Stimulated activated CD4-positive, alpha-beta T cell treated with anti-CD3 and anti-CD28 coated beads, Interleukin-15, amount 100 ng/mL, for 48 hours (primary cell): Measurements from ENCODE around the gene CDHR2.
"Not testable (repeated sequence)": the region's sequence is repeated elsewhere in the genome, so short reads cannot be mapped to it uniquely, and the experiment has no call there.

Source experiments
- DNase-seq, 2 donors: peaks; one replicate each; pipeline ENCODE4 v3.0.0-alpha.2; 2020; ENCODE audit warnings: low read depth in 2 of 2

Gene CDHR2

DNA sequence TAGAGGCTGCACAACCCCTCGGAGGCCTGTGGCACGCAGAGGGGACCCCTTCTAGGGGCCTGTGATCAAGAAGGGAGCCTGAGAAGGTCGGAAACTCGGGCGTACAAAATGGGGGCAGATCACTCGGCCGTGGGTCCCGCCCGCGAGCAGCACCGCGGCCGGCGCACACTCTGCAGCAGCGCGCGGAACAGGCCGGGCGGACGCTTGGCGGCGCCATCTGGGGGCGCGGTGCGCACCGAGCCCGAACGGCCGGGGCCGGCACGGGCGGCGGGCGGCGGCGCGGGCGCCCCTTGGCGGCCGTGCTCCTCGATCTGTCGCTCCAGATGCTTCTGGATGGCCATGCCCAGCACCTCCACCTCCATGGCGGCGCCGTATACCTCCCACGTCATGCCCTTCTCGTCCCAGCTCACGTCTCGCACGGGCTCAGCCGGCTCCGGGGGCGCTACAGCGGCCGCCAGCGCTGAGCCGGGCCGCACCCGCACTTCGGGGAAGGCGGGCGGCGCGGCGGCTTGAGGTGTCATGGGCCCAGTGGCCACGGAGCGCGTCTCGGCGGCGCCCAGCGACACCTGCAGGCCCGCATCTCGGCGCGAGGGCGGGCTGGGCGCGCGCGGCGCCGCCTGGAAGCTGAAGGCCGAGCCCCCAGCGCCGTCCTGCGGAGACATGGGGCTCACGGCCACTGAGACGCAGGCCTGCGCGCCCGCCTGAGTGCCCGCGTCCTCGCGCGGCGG lies 47.7 kb downstream of the CDHR2 start:
- peak; percentile 37 to 55 for DNase-seq

DNA sequence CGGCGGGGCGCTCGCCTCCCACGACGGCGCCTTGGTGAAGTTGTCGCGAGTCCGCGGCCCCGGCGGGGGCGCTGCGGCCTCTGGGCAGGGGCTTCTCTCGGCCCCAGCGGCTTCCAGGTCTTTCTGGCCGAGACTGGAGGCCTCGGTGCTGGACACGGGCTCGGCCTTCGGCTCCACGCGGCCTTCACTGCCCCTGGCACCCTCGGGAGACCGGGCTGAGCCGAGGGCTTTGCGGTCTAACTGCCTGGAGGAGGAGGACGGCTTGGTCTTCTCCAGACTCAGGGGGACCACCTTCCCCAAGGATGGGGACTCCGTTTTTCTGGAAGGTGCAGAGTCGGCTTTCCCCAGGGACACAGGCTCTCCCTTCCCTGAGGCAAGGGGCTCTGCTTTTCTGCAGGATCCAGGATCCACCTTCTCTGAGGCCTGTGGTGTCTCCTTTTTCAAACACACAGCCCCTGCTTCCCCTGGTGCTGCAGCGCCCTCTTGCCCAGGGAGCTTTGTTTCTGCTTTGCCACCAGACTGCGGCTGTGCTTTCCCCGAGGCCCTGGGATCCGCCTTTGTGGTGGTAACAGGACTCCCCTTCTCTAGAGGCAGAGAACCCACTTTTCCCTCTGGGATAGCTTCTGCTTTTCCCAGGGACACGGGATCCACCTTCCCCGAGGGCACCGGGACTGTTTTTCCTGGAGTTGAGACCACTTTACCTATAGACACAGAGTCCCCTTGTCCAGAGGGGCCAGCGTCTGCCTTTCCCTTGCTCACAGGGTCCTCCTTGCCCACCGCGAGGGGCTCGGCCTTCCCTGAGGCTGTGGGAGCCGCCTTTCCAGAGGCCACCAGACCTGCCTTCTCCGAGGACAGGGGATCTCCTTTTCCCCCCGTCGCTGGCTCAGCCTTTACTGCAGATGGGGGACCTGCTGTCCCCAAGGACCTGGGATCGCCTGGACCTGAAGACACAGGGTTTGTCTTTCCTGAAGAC lies 48.6 kb downstream of the CDHR2 start:
- no peak for DNase-seq

DNA sequence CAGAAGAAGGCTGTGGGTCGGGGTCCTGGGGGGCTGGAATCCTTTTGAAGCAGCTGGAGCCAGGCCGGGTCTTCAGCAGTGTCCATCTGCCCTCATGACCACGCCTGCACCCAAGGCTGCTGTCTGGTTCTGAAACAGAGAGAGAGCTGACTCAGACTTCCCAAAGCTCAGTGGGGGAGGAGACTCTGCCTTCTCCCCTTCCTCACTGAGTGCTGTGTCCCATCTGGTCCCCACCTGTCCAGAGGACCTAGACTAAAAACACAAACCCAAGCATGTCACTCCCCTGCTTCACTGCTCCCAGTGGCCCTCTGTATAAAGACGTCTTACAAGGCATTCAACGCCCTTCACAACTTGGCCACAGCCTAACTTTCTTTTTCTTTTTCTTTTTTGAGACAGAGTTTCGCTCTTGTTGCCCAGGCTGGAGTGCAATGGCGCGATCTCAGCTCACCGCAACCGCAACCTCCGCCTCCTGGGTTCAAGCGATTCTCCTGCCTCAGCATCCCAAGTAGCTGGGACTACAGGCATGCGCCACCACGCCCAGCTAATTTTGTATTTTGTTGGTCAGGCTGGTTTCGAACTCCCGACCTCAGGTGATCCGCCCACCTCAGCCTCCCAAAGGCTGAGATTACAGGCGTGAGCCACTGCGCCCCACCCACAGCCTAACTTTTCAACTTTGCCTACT lies 50.7 kb downstream of the CDHR2 start:
- not testable (repeated sequence) for DNase-seq

DNA sequence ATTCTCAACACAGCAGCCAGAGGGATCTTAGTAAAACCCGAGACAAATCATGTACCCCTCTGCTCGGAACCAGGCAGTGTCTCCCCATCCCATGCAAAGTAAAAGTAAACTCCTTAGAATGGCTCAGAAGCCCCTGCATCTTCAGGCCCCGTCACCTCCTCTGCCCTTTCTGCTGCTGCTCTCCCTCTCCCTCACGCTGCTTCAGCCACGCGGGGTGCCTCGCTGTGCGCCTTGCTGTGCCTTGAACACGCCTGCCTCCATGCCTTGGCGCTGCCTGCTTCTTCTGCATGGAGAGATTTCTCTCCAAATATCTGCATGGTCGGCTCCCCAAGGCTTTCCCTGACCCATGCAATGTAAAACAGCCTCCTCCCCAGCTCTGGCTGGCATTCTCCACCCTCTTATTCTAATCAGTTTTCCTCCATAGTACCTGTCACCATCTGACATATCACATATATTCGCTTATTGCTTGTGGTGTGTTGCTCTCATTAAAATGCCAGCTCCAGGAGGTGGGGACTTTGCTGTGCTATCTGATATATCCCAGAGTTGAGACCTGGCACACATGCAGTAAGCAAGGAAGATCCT lies 52.9 kb downstream of the CDHR2 start:
- no peak for DNase-seq

DNA sequence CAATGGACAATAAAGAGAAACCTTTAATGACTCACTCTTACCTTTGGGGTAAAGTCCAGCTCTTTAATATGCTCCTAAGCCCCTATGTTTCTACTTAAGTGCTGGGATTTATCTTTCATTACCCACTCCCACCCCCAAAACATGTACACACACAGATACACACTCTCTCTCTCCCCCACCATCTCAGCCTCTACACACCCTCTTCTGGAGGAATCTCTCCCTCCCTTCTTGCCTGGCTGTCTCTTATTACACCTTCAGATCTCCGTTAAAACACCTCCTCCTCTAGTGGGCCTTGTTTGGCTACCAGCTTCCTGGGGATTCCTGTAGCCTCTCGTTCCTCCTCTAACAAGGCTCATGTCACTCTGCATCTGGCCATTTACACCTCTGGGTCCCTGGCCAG lies 53.9 kb downstream of the CDHR2 start:
- no peak for DNase-seq

DNA sequence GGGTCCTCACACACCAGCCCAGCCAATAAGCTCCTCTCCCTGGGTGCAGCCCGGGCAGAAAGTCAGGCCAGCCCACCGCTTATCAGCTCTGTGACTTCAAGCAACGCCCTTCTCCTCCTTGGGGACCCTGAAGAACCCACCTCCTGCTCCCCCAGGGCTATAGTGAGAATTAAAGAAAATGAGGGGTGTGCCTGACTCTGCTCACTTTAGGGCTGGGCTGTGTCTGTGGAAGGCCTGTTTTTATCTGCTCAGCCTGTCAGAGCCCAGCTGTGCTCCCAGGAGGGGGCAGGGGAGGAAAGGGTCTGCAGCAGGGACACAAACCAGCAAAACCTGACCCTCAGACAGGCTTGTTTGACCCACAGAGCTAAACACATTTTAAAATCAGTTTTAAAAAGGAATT lies 56.9 kb downstream of the CDHR2 start:
- DNase-seq = no peak

DNA sequence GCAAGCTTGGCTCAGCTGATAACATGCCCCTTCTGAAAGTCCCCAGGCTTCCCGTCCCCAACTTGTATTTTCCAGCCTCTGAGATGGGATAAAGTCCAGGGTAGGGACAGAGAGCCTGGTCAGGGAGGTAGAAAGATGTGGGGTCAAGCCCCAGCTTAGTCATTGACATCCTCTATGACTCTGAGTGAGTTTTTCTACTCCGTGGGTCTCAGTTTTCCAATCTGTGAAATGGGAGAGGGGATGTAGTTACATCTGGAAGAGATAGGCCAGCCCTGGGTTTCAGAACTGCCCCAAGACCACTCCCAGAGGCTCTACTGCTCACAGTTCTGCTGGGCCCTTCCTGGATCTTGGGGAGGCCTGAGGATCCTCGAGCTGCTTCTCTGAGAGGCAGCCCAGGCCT lies 57.7 kb downstream of the CDHR2 start:
- DNase-seq = no peak

DNA sequence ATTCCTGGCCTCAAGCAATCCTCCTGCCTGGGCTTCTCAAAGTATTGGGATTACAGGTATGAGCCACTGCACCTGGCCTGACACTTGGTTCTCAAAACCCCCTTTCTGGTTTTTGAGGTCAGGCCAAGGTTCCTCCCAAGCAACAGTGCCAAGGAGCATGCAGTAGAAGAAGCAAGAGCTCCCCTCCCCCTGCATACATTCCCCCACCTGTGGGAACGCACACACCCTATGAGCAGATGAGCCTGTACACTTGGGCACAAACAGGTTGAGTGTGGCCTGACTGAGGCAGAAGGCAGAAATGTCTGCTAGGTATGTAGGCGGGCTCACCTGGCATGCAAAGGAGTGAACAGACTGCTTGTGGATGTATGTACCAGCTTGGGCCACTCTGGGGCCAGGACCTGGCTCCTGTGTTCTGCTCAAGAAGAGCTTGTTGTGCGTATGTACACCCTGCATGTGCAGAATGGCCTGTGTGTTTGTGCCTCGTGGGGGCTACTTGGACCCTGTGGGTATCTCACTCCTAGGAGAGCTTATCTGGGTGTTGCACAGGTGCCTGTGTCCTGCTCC lies 59.1 kb downstream of the CDHR2 start:
- DNase-seq = no peak

DNA sequence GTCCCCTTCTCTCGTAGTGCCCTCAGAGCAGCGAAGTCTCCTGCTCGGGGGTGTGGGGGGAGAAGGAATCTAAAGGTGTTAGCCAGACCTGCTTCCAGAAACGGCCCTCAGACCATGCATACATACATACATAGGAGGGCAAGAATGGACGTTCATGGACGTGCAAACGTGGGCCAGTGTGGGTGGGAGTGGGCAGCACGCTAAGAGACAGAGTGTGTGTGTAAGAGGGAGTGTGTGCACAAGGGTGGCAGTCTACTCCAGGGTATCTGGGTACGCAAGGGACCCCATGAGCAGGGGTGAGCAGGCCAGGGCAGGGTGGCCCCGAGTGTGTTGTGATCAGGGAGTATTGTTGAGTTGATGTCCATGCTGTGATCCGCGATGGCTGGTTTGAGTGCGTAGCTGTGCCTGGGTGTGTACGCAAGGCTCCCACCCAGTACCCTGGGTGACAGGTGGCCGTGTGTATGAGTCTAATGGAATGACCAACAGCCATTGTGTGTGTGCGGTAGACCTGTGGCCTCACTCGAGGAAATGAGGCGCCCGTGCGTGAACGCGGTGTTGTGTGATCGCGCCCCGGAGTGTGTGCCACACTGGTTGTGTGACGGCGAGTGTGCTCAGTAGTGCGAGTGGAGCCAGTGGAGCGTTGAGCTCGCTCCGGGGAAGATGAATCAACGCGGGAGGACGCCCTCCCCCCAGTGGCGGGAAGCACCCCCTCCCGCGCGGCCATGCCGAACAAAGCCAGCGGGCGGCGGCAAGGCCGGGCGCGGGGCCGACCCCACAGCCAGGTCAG lies 60.0 kb downstream of the CDHR2 start:
- no peak for DNase-seq

DNA sequence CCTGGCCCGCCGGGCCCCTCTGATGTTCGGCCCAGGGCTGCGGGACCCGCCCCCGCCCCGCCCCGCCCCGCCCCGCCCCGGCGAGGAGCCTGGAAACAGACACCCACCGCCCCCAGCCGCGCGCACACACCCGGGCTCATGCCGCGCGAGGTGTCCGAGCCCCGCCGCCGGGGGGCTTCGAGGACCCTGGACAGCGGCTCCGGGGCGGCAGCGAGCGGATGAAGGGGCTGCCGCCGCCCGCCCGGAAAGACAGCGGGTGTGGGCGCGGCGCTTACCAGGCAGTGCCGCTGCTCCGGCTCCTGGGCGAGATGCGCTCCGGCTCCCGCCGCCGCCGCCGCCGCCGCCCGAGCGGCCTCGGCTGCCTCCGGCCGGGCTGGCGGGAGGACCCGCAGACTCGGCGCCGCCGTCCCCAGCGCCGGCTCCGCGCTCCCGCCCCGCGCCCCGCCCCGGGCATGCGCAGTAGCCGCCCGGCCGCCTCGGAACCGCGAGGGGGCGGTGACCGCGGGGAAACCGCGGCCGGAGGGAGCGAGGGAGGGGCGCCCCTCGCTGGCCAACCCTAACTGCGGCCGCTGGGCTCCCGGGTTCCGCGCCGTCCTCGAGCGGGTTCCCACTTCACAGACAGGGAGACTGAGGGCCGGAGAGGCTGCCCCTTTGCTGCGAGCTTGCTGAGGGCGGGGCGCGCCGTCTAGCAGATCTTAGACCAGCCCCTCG lies 60.7 kb downstream of the CDHR2 start, which contains the start of gene GPRIN1:
Gene GPRIN1, minus strand, starts transcription at position 433 of the 711 bp plus-strand sequence. CDS start 10,322 bp downstream, outside the sequence.
- peak in 1 of 2 donors; percentile 52 for DNase-seq

DNA sequence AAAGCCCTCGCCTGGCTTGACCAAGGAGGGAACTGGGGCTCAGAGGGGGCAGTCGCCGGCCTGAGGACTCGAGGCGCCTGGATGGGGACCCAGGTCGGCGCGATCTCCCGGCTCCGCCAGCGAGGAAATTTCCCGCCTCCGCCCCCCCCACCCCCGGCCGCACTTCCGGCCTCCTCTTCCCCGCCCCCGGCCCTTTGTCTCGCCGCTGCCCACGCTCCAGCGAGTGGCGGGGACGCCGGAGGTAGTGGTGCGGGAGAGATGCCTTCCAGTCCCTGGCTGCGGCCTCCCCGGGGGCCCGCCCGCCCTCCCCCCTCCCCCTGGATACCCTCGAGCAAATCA lies 61.3 kb downstream of the CDHR2 start:
- DNase-seq = no peak

DNA sequence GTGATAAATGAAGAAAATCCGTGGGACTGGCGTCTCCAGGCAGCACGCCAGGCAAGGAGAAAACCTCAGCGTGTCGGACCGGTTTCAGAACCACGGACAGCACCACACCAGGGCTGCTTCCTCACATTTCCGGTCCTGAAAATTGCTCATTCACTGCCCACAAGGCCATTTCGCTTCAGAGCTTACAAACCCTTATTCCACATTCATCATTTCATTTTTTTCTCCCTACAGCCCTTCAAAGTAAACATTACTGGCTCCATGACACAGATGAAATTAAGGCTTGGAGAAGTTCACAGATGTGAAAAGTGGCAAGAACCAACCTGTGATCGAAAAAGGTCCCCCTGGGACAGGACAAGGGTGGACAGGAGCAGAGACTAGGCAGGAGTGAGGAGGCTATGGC lies 62.3 kb downstream of the CDHR2 start:
- peak in 1 of 2 donors; percentile 45 for DNase-seq

DNA sequence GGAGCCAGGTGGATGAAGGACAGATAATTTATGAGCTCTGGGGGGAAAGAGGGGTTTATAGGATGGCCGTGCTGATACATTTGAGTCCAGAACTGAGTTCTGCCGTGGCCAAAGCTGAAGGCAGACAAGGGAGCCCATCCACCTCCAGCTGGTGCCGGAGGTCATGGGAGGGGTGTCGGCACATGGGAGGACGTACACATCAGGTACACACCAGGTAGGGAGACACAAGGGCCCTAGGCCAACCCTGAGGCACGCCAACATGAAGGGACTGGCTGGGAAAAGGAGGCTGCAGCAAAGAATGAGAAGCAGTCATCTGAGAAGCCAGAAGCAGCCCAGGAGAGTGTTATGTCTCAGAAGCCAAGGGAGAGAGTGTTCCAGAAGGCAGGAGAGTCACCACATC lies 62.9 kb downstream of the CDHR2 start:
- no peak for DNase-seq

DNA sequence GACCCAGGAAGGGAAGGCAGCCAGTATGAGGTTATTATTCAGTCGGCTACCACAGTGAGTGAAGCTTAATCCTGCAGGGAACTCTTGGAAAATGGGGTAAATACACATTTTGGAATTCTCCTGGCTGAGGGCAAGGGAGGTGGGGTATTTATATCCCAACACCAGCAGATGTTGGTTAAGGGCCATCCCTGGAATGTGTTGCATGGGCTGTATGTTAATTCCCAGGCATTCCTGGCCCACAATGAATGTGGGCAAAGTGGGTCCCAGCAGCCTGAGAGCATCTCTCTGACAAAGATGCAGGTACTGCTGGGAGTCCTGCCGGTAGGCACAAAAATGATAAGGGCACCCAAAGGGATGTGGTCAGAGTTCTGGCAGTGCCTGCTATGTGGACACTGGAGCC lies 63.7 kb downstream of the CDHR2 start:
- DNase-seq = no peak

DNA sequence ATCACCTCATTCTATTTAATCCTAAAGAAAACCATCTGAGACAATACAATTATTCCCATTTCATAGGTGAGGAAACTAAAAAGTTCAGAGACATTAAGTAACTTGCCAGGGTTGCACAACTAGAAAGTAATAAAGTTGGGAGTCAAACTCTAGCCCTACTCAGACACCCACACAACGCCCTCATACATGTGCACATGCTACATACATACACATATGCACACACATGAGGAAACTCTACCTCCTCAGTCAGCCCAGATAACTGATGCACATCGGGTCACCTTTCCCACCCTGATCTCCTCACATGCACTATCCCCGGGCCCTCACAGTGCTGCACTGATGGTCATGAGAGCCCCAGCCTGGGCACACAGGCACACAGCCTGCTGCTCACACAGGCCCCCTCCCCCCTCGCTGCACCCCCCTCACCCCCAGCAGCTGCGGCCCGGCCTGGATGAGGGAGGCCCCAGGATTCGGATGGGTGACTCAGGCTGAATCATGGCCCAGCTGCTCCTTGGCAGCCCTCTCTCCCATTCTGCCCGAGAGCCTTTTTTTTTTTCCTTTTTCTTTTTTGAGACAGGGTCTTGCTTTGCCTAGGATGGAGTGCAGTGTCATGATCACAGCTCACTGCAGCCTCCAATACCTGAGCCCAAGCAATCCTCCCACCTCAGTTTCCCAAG lies 65.8 kb downstream of the CDHR2 start:
- DNase-seq = no peak

DNA sequence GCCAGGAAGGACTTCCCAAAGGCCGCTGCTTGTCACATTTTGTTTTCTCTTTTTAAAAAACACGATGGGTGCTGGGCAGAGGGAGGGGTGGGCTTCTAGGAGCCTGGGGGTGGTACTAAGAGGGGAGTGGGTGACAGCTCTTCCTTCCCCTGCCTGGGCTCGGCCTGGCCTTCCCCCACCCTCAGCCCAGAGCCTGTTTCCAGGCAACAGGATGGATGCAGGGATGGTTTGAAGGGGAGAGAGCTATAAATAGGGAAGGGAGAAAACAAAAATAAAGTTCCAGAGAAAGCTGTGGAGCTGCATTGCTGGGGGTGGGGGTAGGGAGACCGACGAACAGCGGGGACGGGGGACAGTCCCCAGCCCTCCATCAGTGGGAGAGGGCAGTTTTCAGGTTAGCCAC lies 67.4 kb downstream of the CDHR2 start:
- DNase-seq = no peak

DNA sequence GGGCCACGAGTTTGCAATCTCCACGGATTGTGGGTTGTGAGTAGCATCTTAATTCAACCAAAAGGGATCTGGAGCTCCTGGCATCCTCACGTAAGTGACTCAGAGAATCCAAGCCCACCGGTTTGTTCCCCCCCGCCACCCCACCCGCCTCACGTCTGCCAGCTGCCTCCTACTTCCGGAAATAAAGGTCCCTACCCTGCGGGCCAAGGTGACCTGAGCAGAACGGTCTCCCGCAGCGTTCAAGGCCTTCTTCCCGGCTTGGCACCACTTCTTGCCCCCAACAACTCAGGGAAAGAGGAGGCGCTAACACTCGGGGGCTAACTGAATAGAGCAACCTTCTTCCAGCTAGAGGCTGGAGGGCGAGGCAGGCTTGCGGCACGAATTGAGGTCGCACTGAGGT lies 69.6 kb downstream of the CDHR2 start:
- DNase-seq = no peak

DNA sequence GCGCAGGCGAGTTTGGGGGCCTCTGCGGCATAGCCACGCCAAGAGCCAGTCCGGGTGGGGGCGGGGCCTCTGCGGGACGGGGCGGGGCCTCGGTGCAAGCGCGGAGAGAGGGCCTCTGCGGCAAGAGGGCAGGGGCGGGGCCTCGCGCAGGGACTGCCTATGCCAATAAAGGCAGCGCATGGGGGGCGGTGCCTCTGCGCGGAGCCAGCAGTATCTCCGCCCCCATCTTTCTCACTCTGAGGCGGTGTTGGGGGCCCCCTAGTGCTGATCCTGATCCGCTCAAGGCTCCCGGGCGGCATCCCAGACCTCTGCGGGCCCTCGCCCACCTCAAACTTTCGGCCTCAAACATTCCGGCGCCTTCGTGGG lies 70.0 kb downstream of the CDHR2 start:
- peak; percentile 82 to 87 for DNase-seq

DNA sequence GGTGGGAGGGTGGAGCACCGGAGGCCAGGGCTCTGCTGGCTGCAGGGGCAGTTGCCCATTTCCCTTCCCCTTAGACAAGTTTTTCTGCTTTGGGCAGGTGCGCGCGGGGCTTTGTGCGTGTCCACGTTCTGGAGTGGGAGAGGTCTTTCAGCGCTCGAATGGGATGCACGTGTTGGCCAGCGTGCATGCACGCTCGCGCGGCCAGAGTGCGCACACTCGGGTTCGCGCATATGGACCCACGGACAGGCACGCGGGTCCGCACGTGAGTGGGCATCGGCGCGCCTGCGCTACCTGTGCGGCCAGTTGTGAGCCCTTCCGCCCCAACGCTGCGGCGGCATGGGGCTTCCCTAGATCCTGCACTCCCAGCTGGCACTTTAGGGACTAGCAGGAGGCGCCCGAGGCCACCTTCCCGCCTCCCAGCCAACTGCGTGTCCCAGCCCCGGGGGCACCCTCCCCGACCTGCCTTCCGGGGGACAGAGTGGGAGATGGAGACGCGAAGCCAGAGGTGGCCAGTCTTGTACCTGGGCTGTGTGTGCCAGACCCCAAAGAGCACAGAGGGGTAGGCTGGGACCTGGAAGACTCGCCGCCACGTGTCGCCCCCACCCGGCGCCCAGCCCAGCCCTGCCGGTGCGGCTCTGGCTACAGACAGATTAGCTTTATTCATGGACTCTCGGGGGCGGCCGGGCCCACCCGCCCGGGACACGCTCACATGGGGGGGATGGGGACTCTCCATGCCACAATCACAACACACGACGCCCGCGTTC lies 70.6 kb downstream of the CDHR2 start:
- DNase-seq = no peak
